Osteocyte (in vitro differentiated cells): ENCODE data around the gene FGR. TPM values are rescaled to one million over a fixed set of nuclear protein-coding genes. Genes with fewer than 3 reads are reported as not detected.

Experiments
- DNase-seq: peaks from one replicate; pipeline ENCODE4 v3.0.0; 2021; ENCODE audit warnings: mixed read lengths; ENCODE audit not compliant: unreplicated experiment; ENCODE audit errors: extremely low spot score
- H3K27ac Mint-ChIP-seq: one replicate; pipeline ENCODE4 v1.8.0; 2021; ENCODE audit warnings: mild to moderate bottlenecking, mixed read lengths; ENCODE audit not compliant: unreplicated experiment
- H3K27me3 Mint-ChIP-seq: one replicate; pipeline ENCODE4 v1.8.0; 2021; ENCODE audit warnings: mixed read lengths; ENCODE audit not compliant: unreplicated experiment
- H3K36me3 Mint-ChIP-seq: one replicate; pipeline ENCODE4 v1.8.0; 2021; ENCODE audit warnings: mixed read lengths; ENCODE audit not compliant: unreplicated experiment
- H3K4me1 Mint-ChIP-seq: one replicate; pipeline ENCODE4 v1.8.0; 2021; ENCODE audit warnings: mixed read lengths; ENCODE audit not compliant: unreplicated experiment
- H3K4me3 Mint-ChIP-seq: one replicate; pipeline ENCODE4 v1.8.0; 2021; ENCODE audit warnings: mild to moderate bottlenecking, moderate library complexity, mixed read lengths; ENCODE audit not compliant: unreplicated experiment
- H3K9me3 Mint-ChIP-seq: one replicate; pipeline ENCODE4 v1.8.0; 2021; ENCODE audit warnings: mixed read lengths; ENCODE audit not compliant: unreplicated experiment
- CTCF ChIP-seq: fragments of 200-600 bp; sonication (generic); IDR thresholded peaks from 2 replicates; pipeline ENCODE4 v1.5.0; 2021; ENCODE audit warnings: antibody characterized with exemption, mild to moderate bottlenecking, moderate library complexity
- total RNA-seq: library from RNA; stranded (reverse); gene quantifications from 2 replicates; pipeline ENCODE4 v1.2.1, GENCODE V29; 2021

The FGR gene
- total RNA-seq, 1 donor from 2014 or later: not detected

GRCh38 chr1:27583479-27583878 lies 51.5 kb downstream of the FGR start:
- no peak for DNase-seq
- TF ChIP-seq CTCF: no peak
- Mint-ChIP-seq H3K9me3 (no peaks in the 10 kb centered on the region), H3K4me3 (no peak overlapping the region), H3K4me1 (peaks cover 59% of the 10 kb centered on the region), H3K27me3 (no peaks in the 10 kb centered on the region), H3K27ac (peak overlapping the region; percentile 56), H3K36me3 (peaks cover 9% of the 10 kb centered on the region)

- Mint-ChIP-seq H3K4me1 (peaks cover 71% of the 10 kb centered on the region), H3K27ac (peak overlapping the region; percentile 77), H3K9me3 (no peaks in the 10 kb centered on the region), H3K4me3 (no peak overlapping the region), H3K27me3 (no peaks in the 10 kb centered on the region), H3K36me3 (peaks cover 7% of the 10 kb centered on the region)
- no peak for DNase-seq
- TF ChIP-seq CTCF: no peak
These were observed 53.2 kb downstream of the FGR start for GRCh38 chr1:27581823-27582243.

- peak overlapping the region; percentile 84 for H3K27ac Mint-ChIP-seq
- DNase-seq: no peak
- TF ChIP-seq CTCF: no peak
- H3K4me3 Mint-ChIP-seq: no peak overlapping the region
- H3K4me1 Mint-ChIP-seq: peaks cover 76% of the 10 kb centered on the region
- H3K27me3 Mint-ChIP-seq: no peaks in the 10 kb centered on the region
- H3K36me3 Mint-ChIP-seq: peaks cover 7% of the 10 kb centered on the region
- no peaks in the 10 kb centered on the region for H3K9me3 Mint-ChIP-seq
These were observed 57.3 kb downstream of the FGR start for GRCh38 chr1:27577504-27578188.

GRCh38 chr1:27576806-27577227 lies 58.2 kb downstream of the FGR start:
- Mint-ChIP-seq H3K4me1 (peaks cover 76% of the 10 kb centered on the region), H3K27me3 (no peaks in the 10 kb centered on the region), H3K27ac (peak overlapping the region; percentile 84), H3K4me3 (peak overlapping the region; percentile 29), H3K36me3 (peaks cover 4% of the 10 kb centered on the region), H3K9me3 (no peaks in the 10 kb centered on the region)
- DNase-seq: no peak
- TF ChIP-seq CTCF: no peak

- Mint-ChIP-seq H3K27ac (peak overlapping the region; percentile 84), H3K4me3 (no peak overlapping the region), H3K27me3 (no peaks in the 10 kb centered on the region), H3K36me3 (no peaks in the 10 kb centered on the region), H3K4me1 (peaks cover 79% of the 10 kb centered on the region), H3K9me3 (no peaks in the 10 kb centered on the region)
- DNase-seq: no peak
- no peak for TF ChIP-seq CTCF
These were observed 59.1 kb downstream of the FGR start for GRCh38 chr1:27575840-27576331.
